ENCODE data around the gene TMEM250.

TMEM250 gene

GRCh38 chr9:136147038-136147889 lies 28.6 kb upstream of the TMEM250 start:
- DNase-seq, result no peak

DNA sequence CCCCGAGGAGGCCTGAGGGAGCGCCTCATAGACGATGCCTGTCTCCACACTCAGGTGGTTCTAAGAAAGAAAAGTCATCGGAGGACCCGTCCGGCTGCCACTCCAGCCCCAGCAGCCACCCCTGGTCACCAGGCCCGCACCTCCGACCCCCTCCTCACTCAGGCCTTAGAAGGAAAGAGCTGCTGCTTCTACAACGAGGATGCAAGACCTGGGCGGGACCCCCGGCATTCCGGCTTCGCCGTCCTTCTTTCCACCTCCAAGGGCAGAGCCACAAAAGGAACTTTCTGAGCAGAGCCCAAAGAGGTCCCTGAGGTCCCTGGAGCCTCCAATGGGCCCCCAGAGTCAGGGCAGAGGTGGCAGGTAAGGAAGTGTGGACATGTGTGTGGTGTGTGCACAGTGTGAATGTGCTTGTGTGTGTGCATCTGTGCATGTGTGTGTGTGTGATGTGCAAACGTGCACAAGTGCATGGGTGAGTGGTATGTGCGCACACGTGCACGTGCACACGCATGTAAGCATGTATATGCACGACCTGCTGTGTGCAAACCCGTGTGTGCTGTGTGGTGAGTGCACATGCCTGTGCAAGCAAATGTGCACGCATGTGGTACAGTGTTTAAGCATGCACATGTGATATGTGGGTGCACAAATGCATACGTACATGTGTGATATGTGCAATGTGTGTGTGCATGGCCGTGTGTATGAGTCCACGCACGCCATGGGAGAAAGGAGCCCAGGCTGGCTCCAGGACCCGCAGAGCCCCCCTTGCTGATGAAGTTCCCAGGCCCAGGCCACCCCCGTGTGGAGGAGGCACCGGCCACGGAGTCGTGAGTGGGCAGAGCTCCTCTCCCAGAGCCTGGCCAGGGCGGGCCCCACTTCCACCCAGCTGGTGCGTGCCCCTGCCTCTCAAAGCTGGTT lies 27.7 kb upstream of the TMEM250 start:
- DNase-seq, result no peak

- no peak for DNase-seq
These were observed 26.9 kb upstream of the TMEM250 start for GRCh38 chr9:136145580-136145979.

- DNase-seq, result no peak
These were observed 25.8 kb upstream of the TMEM250 start for GRCh38 chr9:136144450-136144849.

DNA sequence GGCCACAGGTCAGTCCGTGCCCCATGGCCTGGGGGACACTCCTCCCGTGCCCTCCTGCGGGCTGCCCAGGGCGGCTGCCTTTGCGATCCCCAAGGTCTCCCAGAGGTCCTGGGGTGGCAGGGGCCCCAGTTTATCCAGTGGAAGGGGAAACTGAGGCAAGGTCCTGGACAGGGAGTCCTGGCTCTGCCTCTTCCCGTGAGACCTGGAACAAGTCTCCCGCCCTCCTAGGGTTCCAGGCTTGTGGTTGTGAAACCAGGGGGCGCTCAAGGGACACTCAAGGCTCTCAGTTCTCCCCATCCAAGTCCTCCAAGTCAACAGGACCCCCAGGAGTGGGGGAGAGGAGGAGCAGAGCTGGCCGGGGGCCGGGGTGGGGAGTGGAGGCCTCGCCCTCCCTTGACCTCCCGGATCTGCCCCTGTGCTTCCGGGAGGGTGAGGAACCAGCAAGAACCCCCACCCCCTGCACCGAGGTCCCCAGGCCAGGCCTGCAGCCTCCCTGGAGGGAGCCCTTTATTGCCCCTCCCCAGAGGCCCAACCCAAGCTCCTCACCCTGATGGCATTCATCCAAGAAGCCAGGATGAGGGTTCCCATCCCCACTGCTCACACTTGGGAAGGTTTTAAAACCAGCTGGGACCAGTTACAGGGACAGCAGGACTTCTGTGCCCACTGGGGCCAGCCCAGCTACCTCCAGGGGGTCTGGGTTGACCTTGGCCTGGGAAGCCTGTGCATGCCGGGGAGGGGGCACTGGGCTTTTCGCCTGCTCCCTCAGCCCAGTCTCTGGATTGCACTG lies 24.7 kb upstream of the TMEM250 start:
- DNase-seq, result peak; percentile 16

GRCh38 chr9:136142859-136143214 lies 24.2 kb upstream of the TMEM250 start:
- no peak for DNase-seq

GRCh38 chr9:136142414-136142796 lies 23.7 kb upstream of the TMEM250 start:
- no peak for DNase-seq

DNA sequence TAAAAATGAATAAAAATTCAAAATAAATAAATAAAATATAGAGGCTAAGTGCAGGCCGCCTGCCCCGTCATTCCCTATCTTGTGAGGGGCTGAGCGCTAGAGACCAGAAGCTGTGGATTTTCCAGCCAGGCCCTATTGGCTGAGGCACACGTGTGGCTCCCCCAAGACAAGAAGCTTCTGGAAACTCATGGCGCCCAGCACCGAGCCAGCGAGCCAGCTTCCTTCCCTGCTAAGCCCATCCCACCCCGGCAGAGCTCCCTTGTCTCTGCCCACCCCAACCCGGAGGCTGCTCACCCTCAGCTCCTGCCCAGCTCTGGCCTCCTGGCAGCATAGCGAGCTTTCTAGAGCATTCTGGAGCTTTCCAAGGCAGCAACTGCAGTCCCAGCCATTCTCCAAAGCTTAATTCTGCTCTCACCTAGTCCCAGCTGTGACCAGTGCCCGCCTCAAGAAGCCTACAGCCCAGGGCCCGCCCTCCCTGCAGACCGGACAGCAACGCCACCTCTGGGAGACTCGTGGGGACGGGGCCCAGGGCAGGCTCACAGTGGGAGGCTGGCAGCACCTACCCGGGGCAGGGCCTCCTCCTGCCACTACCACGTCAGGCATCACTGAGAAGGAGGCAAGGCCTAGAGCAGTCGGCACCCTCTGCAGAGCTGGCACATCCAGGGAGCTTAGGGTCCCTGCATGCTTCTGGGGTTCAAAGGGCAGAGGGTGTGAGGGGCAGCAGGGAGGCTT lies 23.2 kb upstream of the TMEM250 start:
- DNase-seq, result no peak

DNA sequence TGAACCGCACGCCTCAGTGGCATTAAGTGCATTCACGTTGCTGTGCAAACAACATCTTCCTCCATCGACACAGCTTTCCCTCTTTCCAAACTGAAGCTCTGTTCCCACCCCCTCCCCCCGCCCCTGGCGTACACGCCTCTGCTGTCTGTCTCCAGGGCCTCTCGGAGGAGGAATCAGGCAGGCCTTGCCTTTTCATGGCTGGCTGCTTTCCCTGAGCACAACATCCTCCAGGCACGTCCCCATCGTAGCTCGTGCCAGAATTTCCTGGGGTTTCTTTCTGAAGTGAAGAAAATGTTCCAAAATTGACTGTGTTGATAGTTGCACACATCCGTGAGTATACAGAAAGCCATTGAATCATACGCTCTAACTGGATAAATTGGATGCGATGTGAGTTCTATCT lies 22.3 kb upstream of the TMEM250 start:
- peak; percentile 17 for DNase-seq

- no peak for DNase-seq
These were observed 21.4 kb upstream of the TMEM250 start for GRCh38 chr9:136140046-136140445.

GRCh38 chr9:136138566-136138965 lies 19.9 kb upstream of the TMEM250 start:
- peak; percentile 18 for DNase-seq

GRCh38 chr9:136137321-136138265 lies 18.9 kb upstream of the TMEM250 start:
- DNase-seq, result no peak

GRCh38 chr9:136136127-136136925 lies 17.7 kb upstream of the TMEM250 start:
- no peak for DNase-seq

DNA sequence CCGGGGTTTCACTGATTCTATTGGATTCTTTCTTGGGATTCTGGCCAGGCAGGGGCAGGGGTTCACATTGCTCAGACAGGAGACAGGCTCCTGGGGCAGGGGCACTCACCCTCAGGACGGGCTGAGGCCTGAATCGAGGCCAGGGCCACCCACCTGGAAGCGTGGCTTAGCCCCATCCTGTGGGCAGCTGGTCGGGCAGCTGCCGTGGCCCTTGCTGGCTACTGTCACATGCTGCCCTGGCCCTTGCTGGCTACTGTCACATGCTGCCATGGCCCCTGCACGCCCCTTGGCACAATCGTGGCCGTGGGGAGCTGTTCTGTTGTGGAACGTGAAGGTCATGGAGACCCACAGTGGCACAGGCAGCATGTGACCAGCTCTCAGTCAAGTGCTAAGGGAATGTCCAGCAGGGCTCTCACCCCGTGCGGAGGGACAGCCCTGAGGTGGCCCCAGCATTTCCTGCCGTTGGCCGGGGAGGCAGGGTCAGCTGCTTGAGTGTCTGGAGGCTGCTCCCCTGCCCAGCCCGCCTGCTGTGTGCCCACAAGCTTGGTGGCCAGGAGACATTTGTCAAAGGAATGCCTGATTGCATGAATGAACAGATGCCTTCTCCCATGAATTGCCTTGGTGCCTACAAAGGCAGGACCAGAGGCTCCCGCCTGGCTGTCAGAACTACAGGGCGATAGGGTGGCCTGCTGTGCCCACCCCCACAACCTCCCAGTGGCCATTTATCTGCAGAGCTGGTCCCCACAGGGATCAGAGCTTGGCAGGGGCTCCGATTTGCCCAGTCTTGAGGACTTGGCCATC lies 16.9 kb upstream of the TMEM250 start:
- no peak for DNase-seq

- DNase-seq, result no peak
These were observed 15.3 kb upstream of the TMEM250 start for GRCh38 chr9:136133959-136134484.

DNA sequence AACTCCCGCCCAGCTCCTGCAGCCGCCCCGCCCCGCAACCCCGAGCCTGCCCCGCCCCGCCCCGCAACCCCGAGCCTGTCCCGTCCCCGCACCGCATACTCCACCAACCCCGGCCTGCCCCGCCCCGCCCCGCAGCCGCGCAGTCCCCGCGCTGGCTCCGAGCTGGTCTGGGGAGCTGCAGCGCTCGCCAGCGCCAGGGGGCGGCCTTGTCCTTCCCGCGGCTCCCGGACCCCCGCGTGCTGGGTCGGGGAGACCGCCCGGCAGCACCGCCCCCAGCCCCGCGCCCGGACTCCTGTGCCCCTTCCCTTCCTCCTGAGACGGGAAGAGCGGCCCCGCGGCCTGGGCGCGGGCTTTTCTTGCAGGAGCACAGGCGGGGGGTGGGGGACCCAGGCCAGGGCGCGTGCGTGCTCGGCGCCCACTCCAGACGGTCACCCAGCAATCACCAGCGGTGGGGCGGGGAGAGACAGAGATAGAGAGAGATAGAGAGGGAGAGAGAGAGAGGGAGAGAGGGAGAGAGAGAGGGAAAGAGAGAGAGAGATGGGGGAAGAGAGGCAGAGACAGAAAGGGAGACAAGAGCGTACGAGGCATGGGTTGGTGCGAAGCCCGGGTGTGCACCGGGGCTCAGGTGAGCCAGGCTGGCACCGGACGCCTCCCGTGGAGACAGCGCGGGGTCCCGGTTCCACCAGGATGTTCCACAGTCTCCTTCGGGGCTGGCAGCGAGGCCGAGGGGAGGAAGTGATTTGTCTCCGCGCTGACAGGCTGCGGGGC lies 14.7 kb upstream of the TMEM250 start:
- no peak for DNase-seq

GRCh38 chr9:136132512-136133050 lies 13.9 kb upstream of the TMEM250 start:
- DNase-seq, result no peak
